A673 (cell line): ENCODE results near the gene CASP8AP2.

Source experiments
- CTCF ChIP-seq: fragments of 300-800, 200-600 bp; sonication (generic); conservative IDR thresholded peaks from 2 replicates; pipeline ENCODE4 v1.5.1; 2017; ENCODE audit warnings: low read depth, mild to moderate bottlenecking, antibody characterized with exemption, low read length, moderate library complexity, mixed read lengths
- EZH2 ChIP-seq: fragments of 200-600 bp; sonication (generic); IDR thresholded peaks from 2 replicates; pipeline ENCODE4 v1.6.1; 2017; ENCODE audit warnings: borderline replicate concordance, low read depth, mild to moderate bottlenecking, mixed read lengths, antibody characterized with exemption, low read length; ENCODE audit not compliant: poor library complexity, severe bottlenecking

GRCh38 chr6:89799756-89800155 lies 29.9 kb upstream of the CASP8AP2 start:
- no peak for TF ChIP-seq CTCF
- TF ChIP-seq EZH2: no peak
